ENCODE results near the gene OR8S1.

OR8S1 gene

GRCh38 chr12:48567731-48568130 lies 42.3 kb downstream of the OR8S1 start:
- H3K4me3 ChIP-seq (ENCODE audit: low read length) = no peak overlapping the region
- DNase-seq (ENCODE audit: low read depth) = no peak
- TF ChIP-seq, protein P1, sequence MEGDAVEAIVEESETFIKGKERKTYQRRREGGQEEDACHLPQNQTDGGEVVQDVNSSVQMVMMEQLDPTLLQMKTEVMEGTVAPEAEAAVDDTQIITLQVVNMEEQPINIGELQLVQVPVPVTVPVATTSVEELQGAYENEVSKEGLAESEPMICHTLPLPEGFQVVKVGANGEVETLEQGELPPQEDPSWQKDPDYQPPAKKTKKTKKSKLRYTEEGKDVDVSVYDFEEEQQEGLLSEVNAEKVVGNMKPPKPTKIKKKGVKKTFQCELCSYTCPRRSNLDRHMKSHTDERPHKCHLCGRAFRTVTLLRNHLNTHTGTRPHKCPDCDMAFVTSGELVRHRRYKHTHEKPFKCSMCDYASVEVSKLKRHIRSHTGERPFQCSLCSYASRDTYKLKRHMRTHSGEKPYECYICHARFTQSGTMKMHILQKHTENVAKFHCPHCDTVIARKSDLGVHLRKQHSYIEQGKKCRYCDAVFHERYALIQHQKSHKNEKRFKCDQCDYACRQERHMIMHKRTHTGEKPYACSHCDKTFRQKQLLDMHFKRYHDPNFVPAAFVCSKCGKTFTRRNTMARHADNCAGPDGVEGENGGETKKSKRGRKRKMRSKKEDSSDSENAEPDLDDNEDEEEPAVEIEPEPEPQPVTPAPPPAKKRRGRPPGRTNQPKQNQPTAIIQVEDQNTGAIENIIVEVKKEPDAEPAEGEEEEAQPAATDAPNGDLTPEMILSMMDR (conservative IDR thresholded peaks at IDR 0.05; ENCODE audit: low read depth, low read length) = no peak

GRCh38 chr12:48569946-48570345 lies 44.5 kb downstream of the OR8S1 start, which contains the start of gene LALBA:
Gene LALBA, minus strand, starts transcription at chr12:48570046. Its CDS starts 26 bp downstream, at chr12:48570020.
- TF ChIP-seq, protein P1 (conservative IDR thresholded peaks at IDR 0.05; ENCODE audit: low read depth, low read length) = no peak
- H3K4me3 ChIP-seq (ENCODE audit: low read length) = no peak within 1 kb of the TSS
- no peak for DNase-seq (ENCODE audit: low read depth)

- no peak overlapping the region for H3K4me3 ChIP-seq (ENCODE audit: low read length)
- TF ChIP-seq, protein P1 (conservative IDR thresholded peaks at IDR 0.05; ENCODE audit: low read depth, low read length) = no peak
- DNase-seq (ENCODE audit: low read depth) = no peak
Observed at GRCh38 chr12:48572326-48572725, 46.9 kb downstream of the OR8S1 start.

Measured in retinal pigment epithelial cell (primary cell).